ENCODE measurements around the gene SEMA3C. TPM values are rescaled to one million over a fixed set of nuclear protein-coding genes. Genes with fewer than 3 reads are reported as not detected.

The SEMA3C gene
- total RNA-seq, 1 experiment from 2014 or later, result 232 TPM

DNA sequence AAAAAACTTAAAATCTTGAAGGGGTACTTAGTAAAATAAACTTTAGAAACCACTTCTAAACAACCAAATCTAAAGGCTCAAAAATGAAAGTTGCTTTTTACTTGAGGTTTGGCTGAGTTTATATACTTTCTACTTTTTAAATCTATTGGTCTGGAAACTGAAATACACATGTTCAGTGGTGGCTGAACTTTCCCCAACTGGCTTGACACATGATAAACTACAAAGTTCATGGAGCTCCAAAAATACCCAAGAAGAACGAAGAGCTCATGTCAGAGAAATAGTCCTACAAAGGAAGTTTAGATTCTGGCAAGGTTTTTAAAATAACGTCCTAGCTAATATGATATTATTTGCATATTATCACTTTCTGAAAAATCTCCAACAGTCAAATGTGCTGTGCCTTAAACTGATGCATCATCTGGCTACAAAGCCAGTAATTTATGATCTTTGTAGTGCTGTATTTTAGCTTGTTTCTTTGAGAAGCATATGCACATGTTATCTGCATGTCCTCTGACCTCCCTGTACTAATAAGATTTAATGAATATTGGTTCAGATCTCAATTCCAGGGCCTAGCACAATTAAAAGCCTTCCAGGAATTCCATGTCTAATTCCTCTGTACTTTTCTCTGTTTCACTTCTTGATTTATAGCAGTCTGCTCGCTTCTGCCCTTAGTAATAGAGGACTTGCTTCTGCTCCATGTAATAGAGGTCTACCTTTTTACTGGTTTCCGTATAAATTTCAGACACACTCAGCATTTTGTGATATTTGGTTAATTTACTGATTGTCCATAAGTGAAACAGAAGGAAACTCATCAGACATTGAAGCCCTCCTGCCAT, 28.2 kb downstream of the SEMA3C start:
- H3K27ac ChIP-seq (ENCODE audit: low read length), result peak overlapping the region; percentile 91
- BruUV-seq (replicated peaks), result no TSS peak
- H3K36me3 ChIP-seq (ENCODE audit: control insufficient read depth, insufficient read depth, low read length), result peaks cover 13% of the 10 kb centered on the region; the same call in 1 of the 2 replicates
- no peak overlapping the region for H3K4me3 ChIP-seq (ENCODE audit: low read depth in 2 of 2, low read length in 2 of 2)
- DNase-seq (ENCODE audit: low read depth, low spot score) (no peak), ATAC-seq (peak; percentile 47; the same call in 1 of the 2 replicates)
- H3K4me1 ChIP-seq (ENCODE audit: control insufficient read depth, insufficient read depth, low read length), result peaks cover 74% of the 10 kb centered on the region
- intact Hi-C loops (cut with micrococcal nuclease; ENCODE audit: unreplicated experiment) (no loop called here), in situ Hi-C loops (cut with HindIII; ENCODE audit: low pct_unique_long_range_greater_than_20kb, low sequenced_read_pairs) (no loop called here)
- H3K27me3 ChIP-seq (ENCODE audit: control insufficient read depth, insufficient read depth, low read length), result no peaks in the 10 kb centered on the region
- POLR2A ChIA-PET, result interaction anchor here (0.5 kb wide), 1 partner anchor 27 kb away, joined by 3 read pairs; no protein-coding TSS in a partner anchor
- CTCF ChIA-PET, result no interaction called here
- no peaks in the 10 kb centered on the region for H3K9me3 ChIP-seq (ENCODE audit: control insufficient read depth, insufficient read depth, low read depth, low read length)
- TF ChIP-seq TCF7L2 (IDR thresholded peaks at IDR 0.05; ENCODE audit: low read depth, low read length), result no peak
- no peak for TF ChIP-seq SIN3A (IDR thresholded peaks at IDR 0.05; ENCODE audit: borderline replicate concordance, insufficient read depth, low read depth, low read length)

GRCh38 chr7:80889525-80889924, 29.3 kb downstream of the SEMA3C start:
- H3K9me3 ChIP-seq (ENCODE audit: control insufficient read depth, insufficient read depth, low read depth, low read length), result no peaks in the 10 kb centered on the region
- CTCF ChIA-PET, result no interaction called here
- POLR2A ChIA-PET, result no interaction called here
- no TSS peak for BruUV-seq (replicated peaks)
- H3K4me3 ChIP-seq (ENCODE audit: low read depth in 2 of 2, low read length in 2 of 2), result no peak overlapping the region
- H3K27ac ChIP-seq (ENCODE audit: low read length), result peak overlapping the region; percentile 18; the same call in 1 of the 2 replicates
- DNase-seq (ENCODE audit: low read depth, low spot score) (no peak), ATAC-seq (no peak)
- no peaks in the 10 kb centered on the region for H3K27me3 ChIP-seq (ENCODE audit: control insufficient read depth, insufficient read depth, low read length)
- peaks cover 9% of the 10 kb centered on the region; the same call in 1 of the 2 replicates for H3K36me3 ChIP-seq (ENCODE audit: control insufficient read depth, insufficient read depth, low read length)
- intact Hi-C loops (cut with micrococcal nuclease; ENCODE audit: unreplicated experiment) (no loop called here), in situ Hi-C loops (cut with HindIII; ENCODE audit: low pct_unique_long_range_greater_than_20kb, low sequenced_read_pairs) (no loop called here)
- H3K4me1 ChIP-seq (ENCODE audit: control insufficient read depth, insufficient read depth, low read length), result peaks cover 74% of the 10 kb centered on the region
- TF ChIP-seq, protein P1, sequence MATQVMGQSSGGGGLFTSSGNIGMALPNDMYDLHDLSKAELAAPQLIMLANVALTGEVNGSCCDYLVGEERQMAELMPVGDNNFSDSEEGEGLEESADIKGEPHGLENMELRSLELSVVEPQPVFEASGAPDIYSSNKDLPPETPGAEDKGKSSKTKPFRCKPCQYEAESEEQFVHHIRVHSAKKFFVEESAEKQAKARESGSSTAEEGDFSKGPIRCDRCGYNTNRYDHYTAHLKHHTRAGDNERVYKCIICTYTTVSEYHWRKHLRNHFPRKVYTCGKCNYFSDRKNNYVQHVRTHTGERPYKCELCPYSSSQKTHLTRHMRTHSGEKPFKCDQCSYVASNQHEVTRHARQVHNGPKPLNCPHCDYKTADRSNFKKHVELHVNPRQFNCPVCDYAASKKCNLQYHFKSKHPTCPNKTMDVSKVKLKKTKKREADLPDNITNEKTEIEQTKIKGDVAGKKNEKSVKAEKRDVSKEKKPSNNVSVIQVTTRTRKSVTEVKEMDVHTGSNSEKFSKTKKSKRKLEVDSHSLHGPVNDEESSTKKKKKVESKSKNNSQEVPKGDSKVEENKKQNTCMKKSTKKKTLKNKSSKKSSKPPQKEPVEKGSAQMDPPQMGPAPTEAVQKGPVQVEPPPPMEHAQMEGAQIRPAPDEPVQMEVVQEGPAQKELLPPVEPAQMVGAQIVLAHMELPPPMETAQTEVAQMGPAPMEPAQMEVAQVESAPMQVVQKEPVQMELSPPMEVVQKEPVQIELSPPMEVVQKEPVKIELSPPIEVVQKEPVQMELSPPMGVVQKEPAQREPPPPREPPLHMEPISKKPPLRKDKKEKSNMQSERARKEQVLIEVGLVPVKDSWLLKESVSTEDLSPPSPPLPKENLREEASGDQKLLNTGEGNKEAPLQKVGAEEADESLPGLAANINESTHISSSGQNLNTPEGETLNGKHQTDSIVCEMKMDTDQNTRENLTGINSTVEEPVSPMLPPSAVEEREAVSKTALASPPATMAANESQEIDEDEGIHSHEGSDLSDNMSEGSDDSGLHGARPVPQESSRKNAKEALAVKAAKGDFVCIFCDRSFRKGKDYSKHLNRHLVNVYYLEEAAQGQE (IDR thresholded peaks at IDR 0.05; ENCODE audit: insufficient read depth in 1 of 2, low read depth in 2 of 2, low read length in 1 of 2), result no peak
- TF ChIP-seq POLR2AphosphoS5 (IDR thresholded peaks at IDR 0.05; ENCODE audit: low read depth, low read length), result no peak

- H3K27me3 ChIP-seq (ENCODE audit: control insufficient read depth, insufficient read depth, low read length), result no peaks in the 10 kb centered on the region
- intact Hi-C loops (cut with micrococcal nuclease; ENCODE audit: unreplicated experiment) (no loop called here), in situ Hi-C loops (cut with HindIII; ENCODE audit: low pct_unique_long_range_greater_than_20kb, low sequenced_read_pairs) (no loop called here)
- ChIA-PET POLR2A (no interaction called here), CTCF (no interaction called here)
- no TSS peak for BruUV-seq (replicated peaks)
- H3K4me3 ChIP-seq (ENCODE audit: low read depth in 2 of 2, low read length in 2 of 2), result no peak overlapping the region
- H3K36me3 ChIP-seq (ENCODE audit: control insufficient read depth, insufficient read depth, low read length), result peaks cover 10% of the 10 kb centered on the region; the same call in 1 of the 2 replicates
- no peak for DNase-seq (ENCODE audit: low read depth, low spot score)
- no peak for ATAC-seq
- H3K9me3 ChIP-seq (ENCODE audit: control insufficient read depth, insufficient read depth, low read depth, low read length), result no peaks in the 10 kb centered on the region
- H3K27ac ChIP-seq (ENCODE audit: low read length), result peak overlapping the region; percentile 92
- 0 out of 2 replicates have a peak, but pooled peaks have one; percentile 22 for TF ChIP-seq POLR2AphosphoS5 (IDR thresholded peaks at IDR 0.05; ENCODE audit: low read depth, low read length)
- TF ChIP-seq, protein P2, sequence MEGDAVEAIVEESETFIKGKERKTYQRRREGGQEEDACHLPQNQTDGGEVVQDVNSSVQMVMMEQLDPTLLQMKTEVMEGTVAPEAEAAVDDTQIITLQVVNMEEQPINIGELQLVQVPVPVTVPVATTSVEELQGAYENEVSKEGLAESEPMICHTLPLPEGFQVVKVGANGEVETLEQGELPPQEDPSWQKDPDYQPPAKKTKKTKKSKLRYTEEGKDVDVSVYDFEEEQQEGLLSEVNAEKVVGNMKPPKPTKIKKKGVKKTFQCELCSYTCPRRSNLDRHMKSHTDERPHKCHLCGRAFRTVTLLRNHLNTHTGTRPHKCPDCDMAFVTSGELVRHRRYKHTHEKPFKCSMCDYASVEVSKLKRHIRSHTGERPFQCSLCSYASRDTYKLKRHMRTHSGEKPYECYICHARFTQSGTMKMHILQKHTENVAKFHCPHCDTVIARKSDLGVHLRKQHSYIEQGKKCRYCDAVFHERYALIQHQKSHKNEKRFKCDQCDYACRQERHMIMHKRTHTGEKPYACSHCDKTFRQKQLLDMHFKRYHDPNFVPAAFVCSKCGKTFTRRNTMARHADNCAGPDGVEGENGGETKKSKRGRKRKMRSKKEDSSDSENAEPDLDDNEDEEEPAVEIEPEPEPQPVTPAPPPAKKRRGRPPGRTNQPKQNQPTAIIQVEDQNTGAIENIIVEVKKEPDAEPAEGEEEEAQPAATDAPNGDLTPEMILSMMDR (IDR thresholded peaks at IDR 0.05), result no peak
- peaks cover 74% of the 10 kb centered on the region for H3K4me1 ChIP-seq (ENCODE audit: control insufficient read depth, insufficient read depth, low read length)
These were observed 33.1 kb downstream of the SEMA3C start for GRCh38 chr7:80885757-80886156.

Data from Panc1 (cell line).